A549 treated with ZK216348 at 1 μM for 4 hours (cell line): ENCODE data around the gene PLAGL2. TPM values are rescaled to one million over a fixed set of nuclear protein-coding genes. Genes with fewer than 3 reads are reported as not detected.

Experiments
- total RNA-seq: library from RNA; stranded (reverse); fragments of 200-300 nt; extraction: Qiagen RNA extraction; gene quantifications from 5 replicates; pipeline ENCODE4 v1.2.3, GENCODE V29; 2022; ENCODE audit warnings: low read depth

PLAGL2 gene
- 11.8 to 14.9 TPM (median 13.2 TPM) in 5 replicates for total RNA-seq

GRCh38 chr20:32207626-32208498, at the start of gene PLAGL2, which contains the start of gene POFUT1:
TSS of gene PLAGL2 (minus strand) at chr20:32207743. CDS start at chr20:32202178, 5,565 bp downstream.
TSS of gene POFUT1 (plus strand) at chr20:32207880. CDS start at chr20:32207942, 62 bp downstream.

Other genes starting within 250 kb of the PLAGL2 start
- gene XKR7, start 239.6 kb downstream of the PLAGL2 start, total RNA-seq, result 0.02 to 0.03 TPM in 2 of 5 replicates, not detected in the others
- gene CCM2L, start 197.3 kb downstream of the PLAGL2 start, total RNA-seq, result 0.28 to 0.88 TPM (median 0.41 TPM) in 5 replicates
- gene HCK, start 155.5 kb downstream of the PLAGL2 start, total RNA-seq, result 0.07 to 0.14 TPM in 2 of 5 replicates, not detected in the others
- 27.2 to 41.0 TPM (median 36.2 TPM) in 5 replicates for gene TM9SF4, start 98.0 kb downstream of the PLAGL2 start, total RNA-seq
- 33.3 to 43.8 TPM (median 42.9 TPM) in 5 replicates for gene POFUT1, start 137 bp upstream of the PLAGL2 start, total RNA-seq
- gene KIF3B, start 69.9 kb upstream of the PLAGL2 start, total RNA-seq, result 23.5 to 30.1 TPM (median 24.9 TPM) in 5 replicates
- 26.8 to 36.5 TPM (median 33.7 TPM) in 5 replicates for gene ASXL1, start 150.6 kb upstream of the PLAGL2 start, total RNA-seq